H1 (cell line): Measurements from ENCODE around the gene SGMS2.
"Not testable (repeated sequence)": the region's sequence is repeated elsewhere in the genome, so short reads cannot be mapped to it uniquely, and the experiment has no call there.

Experiments used
- CBX8 ChIP-seq: fragments of 300-800, 300-1000 bp; sonication (generic); IDR thresholded peaks from 2 replicates; pipeline ENCODE4 v1.7.1; 2016; ENCODE audit warnings: low read depth, low read length, borderline replicate concordance
- CHD1 ChIP-seq: IDR thresholded peaks from 2 replicates; pipeline ENCODE4 v1.6.1; 2012; ENCODE audit warnings: low read depth, low read length, improper control_type of control experiment
- CTCF ChIP-seq, 3 experiments: IDR thresholded peaks; 1 replicate in 2 of 3; 2 replicates in 1 of 3; pipeline versions ENCODE4 v1.5.1 to v1.6.1; 2011; ENCODE audit warnings: low read length in 3 of 3, mild to moderate bottlenecking in 3 of 3, inconsistent platforms in 2 of 3, low read depth in 1 of 3, moderate library complexity in 1 of 3; ENCODE audit not compliant: insufficient read depth in 1 of 3; ENCODE audit errors: control extremely low read depth in 1 of 3
- EZH2 ChIP-seq: fragments of 200-600 bp; sonication (generic); IDR thresholded peaks from 2 replicates; pipeline ENCODE4 v1.7.1; 2012; ENCODE audit warnings: low read depth, mild to moderate bottlenecking, moderate library complexity, low read length, inconsistent platforms; ENCODE audit not compliant: severe bottlenecking
- FOSL1 ChIP-seq: IDR thresholded peaks from 2 replicates; pipeline ENCODE4 v1.6.1; 2011; ENCODE audit warnings: mild to moderate bottlenecking, low read depth, low read length, moderate library complexity; ENCODE audit not compliant: insufficient read depth
- KDM1A ChIP-seq: fragments of 200-600, 300-600 bp; sonication (generic); IDR thresholded peaks from 2 replicates; pipeline ENCODE4 v1.7.1; 2016; ENCODE audit warnings: mild to moderate bottlenecking, low read length, borderline replicate concordance
- MAFK ChIP-seq: IDR thresholded peaks from 2 replicates; pipeline ENCODE4 v1.6.1; 2012; ENCODE audit warnings: low read depth, mild to moderate bottlenecking, improper control_type of control experiment, low read length
- POLR2A ChIP-seq, 2 experiments: IDR thresholded peaks; 1 replicate in 1 of 2; 2 replicates in 1 of 2; pipeline ENCODE4 v1.6.1; 2011; ENCODE audit warnings: low read depth in 2 of 2, low read length in 2 of 2, mild to moderate bottlenecking in 2 of 2; ENCODE audit errors: control extremely low read depth in 1 of 2
- POLR2AphosphoS5 ChIP-seq: IDR thresholded peaks from 2 replicates; pipeline ENCODE4 v1.6.1; 2011; ENCODE audit warnings: low read depth, low read length
- RAD21 ChIP-seq, 2 experiments: IDR thresholded peaks in 1 of 2; conservative IDR thresholded peaks in 1 of 2; 2 replicates each; pipeline ENCODE4 v1.6.1; 2011; ENCODE audit warnings: low read depth in 2 of 2, low read length in 2 of 2, improper control_type of control experiment in 1 of 2, inconsistent platforms in 1 of 2, mild to moderate bottlenecking in 1 of 2, moderate library complexity in 1 of 2
- USF2 ChIP-seq: IDR thresholded peaks from 2 replicates; pipeline ENCODE4 v1.6.1; 2011; ENCODE audit warnings: low read length, improper control_type of control experiment
- ZNF274 ChIP-seq: IDR thresholded peaks from 2 replicates; pipeline ENCODE4 v1.7.0; 2012; ENCODE audit warnings: low read length, borderline replicate concordance; ENCODE audit errors: extremely low read depth

GRCh38 chr4:107905082-107905481, 80.3 kb downstream of the SGMS2 start:
- not testable (repeated sequence) for TF ChIP-seq MAFK; CTCF (IDR thresholded peaks at IDR 0.05; ENCODE audit: control extremely low read depth in 1 of 3, insufficient read depth in 1 of 3, low read depth in 1 of 3, low read length in 3 of 3); CHD1; FOSL1; CBX8; RAD21 (IDR thresholded peaks at IDR 0.05 in 1 of 2, conservative IDR thresholded peaks at IDR 0.05 in 1 of 2; ENCODE audit: low read depth in 2 of 2, low read length in 2 of 2); KDM1A; USF2; POLR2AphosphoS5; POLR2A (IDR thresholded peaks at IDR 0.05; ENCODE audit: control extremely low read depth in 1 of 2, low read depth in 2 of 2, low read length in 2 of 2); EZH2; ZNF274
